Epithelial cell of proximal tubule (primary cell): Measurements from ENCODE around the gene GFPT1. TPM values are rescaled to one million over a fixed set of nuclear protein-coding genes. Genes with fewer than 3 reads are reported as not detected.
"Not testable (repeated sequence)": the region's sequence is repeated elsewhere in the genome, so short reads cannot be mapped to it uniquely, and the experiment has no call there.

Experiments
- DNase-seq: peaks from one replicate; pipeline ENCODE4 v3.0.0-alpha.2; 2011; ENCODE audit warnings: low read depth
- H3K4me3 ChIP-seq: 2 replicates; pipeline ENCODE4 v1.5.1; 2011; ENCODE audit warnings: low read depth, mild to moderate bottlenecking, low read length
- CTCF ChIP-seq: conservative IDR thresholded peaks from 2 replicates; pipeline ENCODE4 v1.5.1; 2012; ENCODE audit warnings: low read depth, mild to moderate bottlenecking, low read length
- total RNA-seq: library from RNA; depleted of rRNA; stranded (reverse); fragments of >200 nt; gene quantifications from 2 replicates; pipeline ENCODE4 v1.2.3, GENCODE V29; 2015

The GFPT1 gene
- total RNA-seq, 1 donor from 2014 or later, result 20.3 TPM

- no peak for DNase-seq
- peak; percentile 69 for TF ChIP-seq CTCF
- H3K4me3 ChIP-seq, result no peak overlapping the region
These were observed 11.3 kb downstream of the GFPT1 start for GRCh38 chr2:69375494-69376353.

- no peak overlapping the region for H3K4me3 ChIP-seq
- DNase-seq, result no peak
- TF ChIP-seq CTCF, result no peak
These were observed 14.3 kb downstream of the GFPT1 start for GRCh38 chr2:69372767-69373166.

GRCh38 chr2:69369802-69370201 lies 17.2 kb downstream of the GFPT1 start:
- no peak for TF ChIP-seq CTCF
- DNase-seq, result no peak
- H3K4me3 ChIP-seq, result no peak overlapping the region

GRCh38 chr2:69368588-69368987 lies 18.4 kb downstream of the GFPT1 start:
- DNase-seq, result no peak
- H3K4me3 ChIP-seq, result no peak overlapping the region
- no peak for TF ChIP-seq CTCF

GRCh38 chr2:69359371-69359770 lies 27.7 kb downstream of the GFPT1 start:
- H3K4me3 ChIP-seq, result no peak overlapping the region
- DNase-seq, result no peak
- no peak for TF ChIP-seq CTCF

GRCh38 chr2:69358914-69359313 lies 28.1 kb downstream of the GFPT1 start:
- no peak for TF ChIP-seq CTCF
- no peak overlapping the region for H3K4me3 ChIP-seq
- no peak for DNase-seq

- no peak overlapping the region for H3K4me3 ChIP-seq
- DNase-seq, result no peak
- TF ChIP-seq CTCF, result no peak
These were observed 30.6 kb downstream of the GFPT1 start for GRCh38 chr2:69356471-69356870.

GRCh38 chr2:69354976-69355375 lies 32.1 kb downstream of the GFPT1 start:
- not testable (repeated sequence) for DNase-seq, H3K4me3 ChIP-seq
